Fibroblast of lung (primary cell): ENCODE data around the gene NUDT12. TPM values are rescaled to one million over a fixed set of nuclear protein-coding genes. Genes with fewer than 3 reads are reported as not detected.
A peak's percentile ranks its signal among the peaks of the same experiment; 100 is the strongest.

Source experiments
- DNase-seq, 2 donors: peaks; one replicate each; pipeline versions ENCODE4 v3.0.0 to v3.0.0-alpha.2; 2010; ENCODE audit warnings: low read depth in 2 of 2
- H2AFZ ChIP-seq: 2 replicates; pipeline ENCODE4 v1.5.1; 2012; ENCODE audit warnings: low read length, control low read depth, inconsistent platforms
- H3K27ac ChIP-seq: 2 replicates; pipeline ENCODE4 v1.5.1; 2011; ENCODE audit warnings: low read length, control low read depth; ENCODE audit not compliant: insufficient read depth
- H3K27me3 ChIP-seq: 2 replicates; pipeline ENCODE4 v1.5.1; 2011; ENCODE audit warnings: mild to moderate bottlenecking, low read length; ENCODE audit not compliant: control insufficient read depth, insufficient read depth
- H3K36me3 ChIP-seq: 2 replicates; pipeline ENCODE4 v1.5.1; 2011; ENCODE audit warnings: low read length; ENCODE audit not compliant: control insufficient read depth, insufficient read depth
- H3K4me1 ChIP-seq: 2 replicates; pipeline ENCODE4 v1.5.1; 2011; ENCODE audit warnings: low read length; ENCODE audit not compliant: control insufficient read depth, insufficient read depth; ENCODE audit errors: extremely low read depth
- H3K4me2 ChIP-seq: 2 replicates; pipeline ENCODE4 v1.5.1; 2011; ENCODE audit warnings: low read length, control low read depth; ENCODE audit not compliant: insufficient read depth; ENCODE audit errors: extremely low read depth
- H3K4me3 ChIP-seq, 4 experiments: fragments of 200-600 bp in 1 of 4; sonication (generic) in 1 of 4; replicated peaks in 1 of 4; 2 replicates each; pipeline ENCODE4 v1.5.1; 2011 to 2016; ENCODE audit warnings: low read length in 4 of 4, low read depth in 3 of 4, mild to moderate bottlenecking in 3 of 4, control low read depth in 2 of 4, inconsistent platforms in 1 of 4, mixed read lengths in 1 of 4; ENCODE audit not compliant: insufficient read depth in 1 of 4; ENCODE audit errors: control extremely low read depth in 1 of 4
- H3K79me2 ChIP-seq: 2 replicates; pipeline ENCODE4 v1.5.1; 2012; ENCODE audit warnings: mild to moderate bottlenecking, low read length, inconsistent platforms; ENCODE audit not compliant: control insufficient read depth, insufficient read depth
- H3K9ac ChIP-seq: 2 replicates; pipeline ENCODE4 v1.5.1; 2011; ENCODE audit warnings: mild to moderate bottlenecking, low read length, control low read depth; ENCODE audit not compliant: insufficient read depth
- H3K9me3 ChIP-seq: 2 replicates; pipeline ENCODE4 v1.5.1; 2012; ENCODE audit warnings: low read depth, low read length; ENCODE audit not compliant: control insufficient read depth, insufficient read depth
- H4K20me1 ChIP-seq: 2 replicates; pipeline ENCODE4 v1.5.1; 2011; ENCODE audit warnings: low read length; ENCODE audit not compliant: control insufficient read depth, insufficient read depth; ENCODE audit errors: extremely low read depth
- CTCF ChIP-seq, 2 donors: IDR thresholded peaks in 1 of 2; conservative IDR thresholded peaks in 1 of 2; 1 replicate in 1 of 2; 2 replicates in 1 of 2; pipeline ENCODE4 v1.5.1; 2011 to 2012; ENCODE audit warnings: low read length in 2 of 2, control low read depth in 1 of 2, inconsistent platforms in 1 of 2, low read depth in 1 of 2, mild to moderate bottlenecking in 1 of 2
- EZH2 ChIP-seq: IDR thresholded peaks from 2 replicates; pipeline ENCODE4 v1.5.1; 2012; ENCODE audit warnings: low read length, control low read depth, mild to moderate bottlenecking; ENCODE audit errors: missing control alignments
- polyA plus RNA-seq, 2 donors: library from polyadenylated mRNA; depleted of rRNA in 1 of 2; stranded (reverse) in 1 of 2; unstranded in 1 of 2; fragments of >200 nt; gene quantifications; 2 replicates each; pipeline ENCODE4 v1.2.1, GENCODE V29; 2011 to 2012; ENCODE audit warnings: missing spikeins in 1 of 2
- total RNA-seq: library from RNA; depleted of rRNA; stranded (reverse); fragments of >200 nt; gene quantifications from 2 replicates; pipeline ENCODE4 v1.2.1, GENCODE V29; 2014

NUDT12 gene
- total and polyA plus RNA-seq, 2 donors (not counting 1 experiment from before 2014, with no cell fraction given) = 8.8 to 15.4 TPM

GRCh38 chr5:103512500-103512899 is 50.1 kb downstream of the NUDT12 start:
- Histone ChIP-seq H3K4me3 (no peak overlapping the region), H2AFZ (no peak overlapping the region), H3K79me2 (no peaks in the 10 kb centered on the region), H3K4me1 (no peaks in the 10 kb centered on the region), H3K9me3 (no peaks in the 10 kb centered on the region), H3K27ac (no peak overlapping the region), H3K4me2 (no peak overlapping the region), H3K27me3 (no peaks in the 10 kb centered on the region), H3K36me3 (no peaks in the 10 kb centered on the region), H3K9ac (no peak overlapping the region), H4K20me1 (no peaks in the 10 kb centered on the region)
- TF ChIP-seq CTCF (conservative IDR thresholded peaks at IDR 0.05 in 1 of 2, IDR thresholded peaks at IDR 0.05 in 1 of 2; ENCODE audit: low read depth in 1 of 2, low read length in 2 of 2) (no peak), EZH2 (no peak)
- DNase-seq = no peak

- Histone ChIP-seq H4K20me1 (no peaks in the 10 kb centered on the region), H3K27me3 (no peaks in the 10 kb centered on the region), H3K27ac (no peak overlapping the region), H3K9me3 (no peaks in the 10 kb centered on the region), H3K4me1 (no peaks in the 10 kb centered on the region), H3K79me2 (no peaks in the 10 kb centered on the region), H3K36me3 (no peaks in the 10 kb centered on the region), H3K4me2 (no peak overlapping the region), H2AFZ (no peak overlapping the region), H3K4me3 (no peak overlapping the region), H3K9ac (no peak overlapping the region)
- peak in 1 of 2 donors; percentile 45 for DNase-seq
- TF ChIP-seq CTCF (conservative IDR thresholded peaks at IDR 0.05 in 1 of 2, IDR thresholded peaks at IDR 0.05 in 1 of 2; ENCODE audit: low read depth in 1 of 2, low read length in 2 of 2) (no peak), EZH2 (no peak)
These were observed 51.1 kb downstream of the NUDT12 start for GRCh38 chr5:103511554-103511885.

GRCh38 chr5:103510851-103511553 is 51.6 kb downstream of the NUDT12 start:
- no peak overlapping the region for H3K4me2 ChIP-seq
- H3K9ac ChIP-seq = no peak overlapping the region
- TF ChIP-seq CTCF (conservative IDR thresholded peaks at IDR 0.05 in 1 of 2, IDR thresholded peaks at IDR 0.05 in 1 of 2; ENCODE audit: low read depth in 1 of 2, low read length in 2 of 2) (no peak), EZH2 (no peak)
- H3K9me3 ChIP-seq = no peaks in the 10 kb centered on the region
- no peaks in the 10 kb centered on the region for H3K36me3 ChIP-seq
- H3K4me3 ChIP-seq = no peak overlapping the region
- no peaks in the 10 kb centered on the region for H3K79me2 ChIP-seq
- H3K27ac ChIP-seq = no peak overlapping the region
- H3K27me3 ChIP-seq = no peaks in the 10 kb centered on the region
- no peak overlapping the region for H2AFZ ChIP-seq
- H3K4me1 ChIP-seq = no peaks in the 10 kb centered on the region
- H4K20me1 ChIP-seq = no peaks in the 10 kb centered on the region
- DNase-seq = peak; percentile 6 to 30
